H1 (cell line): ENCODE measurements around the gene MAGEB10.

Experiments
- CTBP2 ChIP-seq: IDR thresholded peaks from 2 replicates; pipeline ENCODE4 v1.7.0; 2011; ENCODE audit warnings: borderline replicate concordance, mild to moderate bottlenecking, moderate library complexity, mixed read lengths, low read length; ENCODE audit not compliant: insufficient read depth, insufficient read length
- EZH2 ChIP-seq: fragments of 200-600 bp; sonication (generic); IDR thresholded peaks from 2 replicates; pipeline ENCODE4 v1.7.1; 2012; ENCODE audit warnings: low read depth, mild to moderate bottlenecking, moderate library complexity, low read length, inconsistent platforms; ENCODE audit not compliant: severe bottlenecking
- GTF2F1 ChIP-seq: IDR thresholded peaks from 2 replicates; pipeline ENCODE4 v1.6.1; 2012; ENCODE audit warnings: low read depth, low read length, improper control_type of control experiment, borderline replicate concordance
- KDM1A ChIP-seq: fragments of 200-600, 300-600 bp; sonication (generic); IDR thresholded peaks from 2 replicates; pipeline ENCODE4 v1.7.1; 2016; ENCODE audit warnings: mild to moderate bottlenecking, low read length, borderline replicate concordance
- MAFK ChIP-seq: IDR thresholded peaks from 2 replicates; pipeline ENCODE4 v1.6.1; 2012; ENCODE audit warnings: low read depth, mild to moderate bottlenecking, improper control_type of control experiment, low read length
- PHF8 ChIP-seq: fragments of 200-600 bp; sonication (generic); conservative IDR thresholded peaks from 2 replicates; pipeline ENCODE4 v1.7.1; 2012; ENCODE audit warnings: low read depth, mild to moderate bottlenecking, inconsistent platforms, low read length, moderate library complexity
- POLR2A ChIP-seq, 2 experiments: IDR thresholded peaks; 1 replicate in 1 of 2; 2 replicates in 1 of 2; pipeline ENCODE4 v1.6.1; 2011; ENCODE audit warnings: low read depth in 2 of 2, low read length in 2 of 2, mild to moderate bottlenecking in 2 of 2; ENCODE audit errors: control extremely low read depth in 1 of 2
- TAF1 ChIP-seq: IDR thresholded peaks from 2 replicates; pipeline ENCODE4 v1.6.1; 2011; ENCODE audit warnings: mild to moderate bottlenecking, low read depth, low read length
- TAF7 ChIP-seq: optimal IDR thresholded peaks from 2 replicates; pipeline ENCODE3; 2011; ENCODE audit warnings: low read depth, mild to moderate bottlenecking, inconsistent platforms, low read length, moderate library complexity, borderline replicate concordance
- TF ChIP-seq, protein P1 (sequence below), 3 experiments: IDR thresholded peaks; 1 replicate in 2 of 3; 2 replicates in 1 of 3; pipeline versions ENCODE4 v1.5.1 to v1.6.1; 2011; ENCODE audit warnings: low read length in 3 of 3, mild to moderate bottlenecking in 3 of 3, inconsistent platforms in 2 of 3, low read depth in 1 of 3, moderate library complexity in 1 of 3; ENCODE audit not compliant: insufficient read depth in 1 of 3; ENCODE audit errors: control extremely low read depth in 1 of 3
- TF ChIP-seq, protein P2 (sequence below): IDR thresholded peaks from 2 replicates; pipeline ENCODE4 v1.6.1; 2011; ENCODE audit warnings: low read length, improper control_type of control experiment

DNA sequence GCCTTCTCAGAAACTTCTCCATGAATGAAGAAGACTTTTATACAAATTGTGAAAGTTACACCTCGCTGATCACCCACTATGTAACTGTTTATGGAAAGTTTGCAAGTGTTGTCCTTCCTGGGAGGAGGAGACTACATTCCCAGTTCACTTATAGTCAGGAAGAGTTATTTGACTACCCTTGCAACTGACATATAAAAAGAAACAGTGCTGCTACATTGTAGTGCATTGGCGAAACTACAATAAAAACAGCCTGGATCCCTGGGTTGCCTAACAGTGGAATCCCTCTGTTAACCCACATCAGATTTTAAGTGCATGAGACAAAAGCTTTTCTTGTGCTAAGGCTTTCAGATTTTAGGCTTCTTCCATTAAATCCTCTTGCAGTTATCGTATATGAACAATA is 30.4 kb downstream of the MAGEB10 start:
- TF ChIP-seq GTF2F1: no peak
- no peak for TF ChIP-seq TAF1
- no peak for TF ChIP-seq PHF8
- TF ChIP-seq CTBP2: no peak
- no peak for TF ChIP-seq EZH2
- no peak for TF ChIP-seq MAFK
- TF ChIP-seq, protein P1, sequence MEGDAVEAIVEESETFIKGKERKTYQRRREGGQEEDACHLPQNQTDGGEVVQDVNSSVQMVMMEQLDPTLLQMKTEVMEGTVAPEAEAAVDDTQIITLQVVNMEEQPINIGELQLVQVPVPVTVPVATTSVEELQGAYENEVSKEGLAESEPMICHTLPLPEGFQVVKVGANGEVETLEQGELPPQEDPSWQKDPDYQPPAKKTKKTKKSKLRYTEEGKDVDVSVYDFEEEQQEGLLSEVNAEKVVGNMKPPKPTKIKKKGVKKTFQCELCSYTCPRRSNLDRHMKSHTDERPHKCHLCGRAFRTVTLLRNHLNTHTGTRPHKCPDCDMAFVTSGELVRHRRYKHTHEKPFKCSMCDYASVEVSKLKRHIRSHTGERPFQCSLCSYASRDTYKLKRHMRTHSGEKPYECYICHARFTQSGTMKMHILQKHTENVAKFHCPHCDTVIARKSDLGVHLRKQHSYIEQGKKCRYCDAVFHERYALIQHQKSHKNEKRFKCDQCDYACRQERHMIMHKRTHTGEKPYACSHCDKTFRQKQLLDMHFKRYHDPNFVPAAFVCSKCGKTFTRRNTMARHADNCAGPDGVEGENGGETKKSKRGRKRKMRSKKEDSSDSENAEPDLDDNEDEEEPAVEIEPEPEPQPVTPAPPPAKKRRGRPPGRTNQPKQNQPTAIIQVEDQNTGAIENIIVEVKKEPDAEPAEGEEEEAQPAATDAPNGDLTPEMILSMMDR (IDR thresholded peaks at IDR 0.05; ENCODE audit: control extremely low read depth in 1 of 3, insufficient read depth in 1 of 3, low read depth in 1 of 3, low read length in 3 of 3): no peak
- no peak for TF ChIP-seq TAF7
- TF ChIP-seq POLR2A (IDR thresholded peaks at IDR 0.05; ENCODE audit: control extremely low read depth in 1 of 2, low read depth in 2 of 2, low read length in 2 of 2): no peak
- TF ChIP-seq, protein P2, sequence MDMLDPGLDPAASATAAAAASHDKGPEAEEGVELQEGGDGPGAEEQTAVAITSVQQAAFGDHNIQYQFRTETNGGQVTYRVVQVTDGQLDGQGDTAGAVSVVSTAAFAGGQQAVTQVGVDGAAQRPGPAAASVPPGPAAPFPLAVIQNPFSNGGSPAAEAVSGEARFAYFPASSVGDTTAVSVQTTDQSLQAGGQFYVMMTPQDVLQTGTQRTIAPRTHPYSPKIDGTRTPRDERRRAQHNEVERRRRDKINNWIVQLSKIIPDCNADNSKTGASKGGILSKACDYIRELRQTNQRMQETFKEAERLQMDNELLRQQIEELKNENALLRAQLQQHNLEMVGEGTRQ: no peak
- TF ChIP-seq KDM1A: no peak
